ENCODE data around the gene ETNPPL. TPM values are rescaled to one million over a fixed set of nuclear protein-coding genes. Genes with fewer than 3 reads are reported as not detected.

The ETNPPL gene
- total and polyA plus RNA-seq, 2 donors (not counting 3 experiments of a cell fraction or from before 2014, with no cell fraction given), result not detected

- no TSS peak for BruUV-seq (replicated peaks)
- H3K9me1 ChIP-seq (replicated peaks; ENCODE audit: control insufficient read depth, extremely low read depth, insufficient read depth, low read length), result no peaks in the 10 kb centered on the region
- DNase-seq (ENCODE audit: low read depth, low spot score), result no peak
- H3K4me1 ChIP-seq (ENCODE audit: control insufficient read depth, extremely low read depth, insufficient read depth, low read length), result peaks cover 6% of the 10 kb centered on the region
- no peak for FAIRE-seq
- no peaks in the 10 kb centered on the region for H3K27me3 ChIP-seq (ENCODE audit: control insufficient read depth in 2 of 2, insufficient read depth in 2 of 2, low read length in 2 of 2)
- TF ChIP-seq FOS (IDR thresholded peaks at IDR 0.05; ENCODE audit: borderline replicate concordance, insufficient read depth, low read length) (no peak), MAX (IDR thresholded peaks at IDR 0.05; ENCODE audit: insufficient read depth, insufficient read length) (no peak), MYC (IDR thresholded peaks at IDR 0.05; ENCODE audit: low read depth, low read length) (no peak), EZH2 (IDR thresholded peaks at IDR 0.05; ENCODE audit: borderline replicate concordance, low read depth, low read length, severe bottlenecking) (no peak), GATA2 (IDR thresholded peaks at IDR 0.05; ENCODE audit: insufficient read depth, insufficient read length, low read depth, low read length) (no peak), POLR2A (IDR thresholded peaks at IDR 0.05; ENCODE audit: low read depth, low read length) (no peak), POLR2AphosphoS5 (IDR thresholded peaks at IDR 0.05; ENCODE audit: insufficient read depth, low read depth, low read length) (no peak), CTCF (IDR thresholded peaks at IDR 0.05; ENCODE audit: extremely low read depth in 1 of 2, insufficient read depth in 1 of 2, low read depth in 1 of 2, low read length in 2 of 2) (no peak), JUN (IDR thresholded peaks at IDR 0.05; ENCODE audit: borderline replicate concordance, insufficient read depth, insufficient read length, low read depth) (no peak)
- H3K4me2 ChIP-seq (ENCODE audit: insufficient read depth, low read length), result no peak overlapping the region
- ChIA-PET CTCF (no interaction called here), POLR2A (no interaction called here)
- no peaks in the 10 kb centered on the region for H3K79me2 ChIP-seq (ENCODE audit: control insufficient read depth, insufficient read depth, low read length)
- dilution Hi-C loops (cut with MboI; ENCODE audit: extremely low pct_ligation_motif_present, low sequenced_read_pairs) (no loop called here), intact Hi-C loops (cut with micrococcal nuclease) (no loop called here)
- no peak overlapping the region for H2AFZ ChIP-seq (ENCODE audit: low read depth, low read length)
- no peak overlapping the region for H3K27ac ChIP-seq (ENCODE audit: insufficient read depth, low read depth, low read length)
- H3K9ac ChIP-seq (replicated peaks; ENCODE audit: extremely low read depth, insufficient read depth, low read length), result no peak overlapping the region
- H3K4me3 ChIP-seq (replicated peaks in 1 of 3; ENCODE audit: insufficient read depth in 1 of 3, low read depth in 1 of 3, low read length in 3 of 3), result no peak overlapping the region
- H3K9me3 ChIP-seq (replicated peaks; ENCODE audit: control insufficient read depth, insufficient read depth, low read length), result no peaks in the 10 kb centered on the region
- no peaks in the 10 kb centered on the region for H3K36me3 ChIP-seq (ENCODE audit: control insufficient read depth in 2 of 2, extremely low read depth in 1 of 2, insufficient read depth in 2 of 2, low read length in 2 of 2)
- H4K20me1 ChIP-seq (replicated peaks; ENCODE audit: control insufficient read depth, extremely low read depth, insufficient read depth, low read length), result no peaks in the 10 kb centered on the region
Observed at GRCh38 chr4:108793415-108793814, 30.6 kb upstream of the ETNPPL start.

Measured in endothelial cell of umbilical vein (primary cell).